GM12878 (cell line): ENCODE results near the gene MAP3K6. TPM values are rescaled to one million over a fixed set of nuclear protein-coding genes. Genes with fewer than 3 reads are reported as not detected.

Experiments
- ATAC-seq: fragments of 200-7000 bp; cut with Tn5 transposase; 3 replicates; pipeline ENCODE4 v1.9.1; 2020; ENCODE audit warnings: mild to moderate bottlenecking, moderate library complexity
- BruUV-seq: library from RNA; stranded (reverse); fragments of 400-500 nt; replicated peaks from 2 replicates; lab custom pipeline; 2021; lab: Mats Ljungman, UMichigan
- CTCF ChIA-PET: fragments of 300-600 bp; sonication (Branson Sonifier 250); formaldehyde crosslinking; extraction: SDS; loops from one replicate; lab custom pipeline; 2021; ENCODE audit warnings: inconsistent platforms; lab: Yijun Ruan, JAX
- POLR2A ChIA-PET: fragments of 350-600 bp; formaldehyde crosslinking; extraction: SDS; loops from one replicate; lab custom pipeline; 2021; ENCODE audit warnings: inconsistent platforms; lab: Charles Lee
- RAD21 ChIA-PET: fragments of 300-600 bp; sonication (Branson Sonifier 250); formaldehyde crosslinking; loops from one replicate; lab custom pipeline; 2023; ENCODE audit warnings: antibody characterized with exemption; ENCODE audit not compliant: unreplicated experiment; lab: Charles Lee
- SMC1A ChIA-PET: fragments of 300-600 bp; sonication (Branson Sonifier 250); formaldehyde crosslinking; loops from one replicate; lab custom pipeline; 2023; ENCODE audit not compliant: unreplicated experiment, uncharacterized antibody; lab: Charles Lee
- DNase-seq: peaks from one replicate; pipeline ENCODE4 v3.0.0-alpha.2; 2011; ENCODE audit warnings: low read depth, low spot score
- FAIRE-seq: peaks from 3 replicates; lab custom pipeline; 2011; peaks lifted over from hg19 to GRCh38; lab: Jason Lieb, UNC
- H2AFZ ChIP-seq: 2 replicates; pipeline ENCODE4 v1.6.0; 2011; ENCODE audit warnings: low read depth, low read length, control low read depth; ENCODE audit not compliant: control insufficient read depth
- H3K27ac ChIP-seq: 2 replicates; pipeline ENCODE4 v1.5.1; 2011; ENCODE audit warnings: control low read depth; ENCODE audit not compliant: control insufficient read depth, insufficient read depth
- H3K27me3 ChIP-seq, 2 experiments: replicated peaks in 1 of 2; 2 replicates each; pipeline versions ENCODE4 v1.6.0 to v1.6.1; 2011; ENCODE audit warnings: low read length in 1 of 2; ENCODE audit not compliant: control insufficient read depth in 2 of 2, insufficient read depth in 2 of 2
- H3K36me3 ChIP-seq, 2 experiments: 2 replicates each; pipeline ENCODE4 v1.5.1; 2011; ENCODE audit warnings: low read length in 1 of 2; ENCODE audit not compliant: control insufficient read depth in 2 of 2, insufficient read depth in 2 of 2
- H3K4me1 ChIP-seq: 2 replicates; pipeline ENCODE4 v1.6.1; 2011; ENCODE audit warnings: mild to moderate bottlenecking, low read length, moderate library complexity, mixed read lengths; ENCODE audit not compliant: control insufficient read depth, insufficient read depth
- H3K4me2 ChIP-seq: 2 replicates; pipeline ENCODE4 v1.6.0; 2011; ENCODE audit warnings: control low read depth; ENCODE audit not compliant: control insufficient read depth, insufficient read depth
- H3K4me3 ChIP-seq: fragments of 200-600 bp; sonication (generic); 2 replicates; pipeline ENCODE4 v1.5.1; 2016
- H3K79me2 ChIP-seq: 2 replicates; pipeline ENCODE4 v1.6.0; 2011; ENCODE audit warnings: low read length; ENCODE audit not compliant: control insufficient read depth, insufficient read depth
- H3K9ac ChIP-seq: 2 replicates; pipeline ENCODE4 v1.8.0; 2011; ENCODE audit warnings: low read length, control low read depth, mixed read lengths; ENCODE audit not compliant: control insufficient read depth, insufficient read depth
- H3K9me3 ChIP-seq: replicated peaks from 3 replicates; pipeline ENCODE4 v1.5.1; 2011; ENCODE audit warnings: mild to moderate bottlenecking, low read length; ENCODE audit not compliant: control insufficient read depth, insufficient read depth
- H4K20me1 ChIP-seq: 2 replicates; pipeline ENCODE4 v1.6.0; 2011; ENCODE audit not compliant: control insufficient read depth, insufficient read depth
- BHLHE40 ChIP-seq, 2 experiments: fragments of 450-650 bp in 1 of 2; IDR thresholded peaks; 2 replicates each; pipeline ENCODE4 v1.6.1; 2011 to 2017; ENCODE audit warnings: low read depth in 2 of 2, borderline replicate concordance in 1 of 2, improper control_type of control experiment in 1 of 2, low read length in 1 of 2, mild to moderate bottlenecking in 1 of 2
- ETV6 ChIP-seq, 2 experiments: fragments of 450-650 bp in 1 of 2; IDR thresholded peaks in 1 of 2; conservative IDR thresholded peaks in 1 of 2; 2 replicates each; pipeline ENCODE4 v1.6.1; 2014; ENCODE audit warnings: antibody characterized with exemption in 1 of 2, borderline replicate concordance in 1 of 2, low read depth in 1 of 2, mild to moderate bottlenecking in 1 of 2, moderate library complexity in 1 of 2
- EZH2 ChIP-seq: IDR thresholded peaks from 2 replicates; pipeline ENCODE4 v1.6.1; 2012; ENCODE audit warnings: low read depth, mild to moderate bottlenecking, control low read depth, inconsistent platforms, low read length, borderline replicate concordance; ENCODE audit not compliant: control insufficient read depth
- FOS ChIP-seq: IDR thresholded peaks from 3 replicates; pipeline ENCODE4 v1.6.1; 2011; ENCODE audit warnings: borderline replicate concordance; ENCODE audit not compliant: insufficient read length; ENCODE audit errors: extremely low read depth
- IRF4 ChIP-seq: IDR thresholded peaks from 2 replicates; pipeline ENCODE4 v1.6.1; 2011; ENCODE audit warnings: low read depth, low read length
- NFYB ChIP-seq: IDR thresholded peaks from 2 replicates; pipeline ENCODE4 v1.6.1; 2011; ENCODE audit warnings: low read depth, mild to moderate bottlenecking, low read length, improper control_type of control experiment, moderate library complexity; ENCODE audit not compliant: insufficient read depth
- PAX5 ChIP-seq: IDR thresholded peaks from 2 replicates; pipeline ENCODE4 v1.6.1; 2011; ENCODE audit warnings: low read depth, low read length, borderline replicate concordance
- SREBF1 ChIP-seq: IDR thresholded peaks from 2 replicates; pipeline ENCODE4 v1.6.1; 2012; ENCODE audit warnings: mild to moderate bottlenecking, low read length
- STAT3 ChIP-seq: IDR thresholded peaks from 2 replicates; pipeline ENCODE4 v1.6.1; 2011; ENCODE audit warnings: low read depth, low read length, improper control_type of control experiment
- TCF12 ChIP-seq: IDR thresholded peaks from 2 replicates; pipeline ENCODE4 v1.6.1; 2011; ENCODE audit warnings: low read depth, mild to moderate bottlenecking, low read length
- WRNIP1 ChIP-seq: IDR thresholded peaks from 2 replicates; pipeline ENCODE4 v1.6.1; 2011; ENCODE audit warnings: low read depth, low read length, improper control_type of control experiment, borderline replicate concordance
- ZNF274 ChIP-seq: IDR thresholded peaks from one replicate; pipeline ENCODE4 v1.8.0; 2011; ENCODE audit not compliant: insufficient read length, insufficient read depth
- WGBS: methylation state at CpG from one replicate; pipeline ENCODE4 v1.1.6; 2016; ENCODE audit warnings: low lambda C conversion rate; ENCODE audit not compliant: insufficient replicate concordance, insufficient coverage; ENCODE audit errors: missing lambda C conversion rate; 5-methylcytosine and 5-hydroxymethylcytosine counted together
- in situ Hi-C: fragments of 300-500 bp; cut with MboI; formaldehyde crosslinking; loops from 9 replicates; pipeline ENCODE4 v1.14.3; 2018; ENCODE audit warnings: mixed read lengths
- intact Hi-C: fragments of 100-400 bp; cut with micrococcal nuclease; formaldehyde crosslinking; loops from one replicate; pipeline ENCODE4 v1.14.2; 2022; ENCODE audit not compliant: unreplicated experiment
- polyA plus RNA-seq, 11 experiments: library from polyadenylated mRNA; depleted of rRNA in 4 of 11; unstranded in 6 of 11; stranded (reverse) in 5 of 11; fragments of >200 nt; fragmentation: Nextera tagmentation in 4 of 11; fragmentation: Illumina TruSeq in 1 of 11; extraction: Ambion mirVana in 4 of 11; extraction: Trizol in 1 of 11; gene quantifications; 1 replicate in 1 of 11; 2 replicates in 10 of 11; pipeline versions ENCODE4 v1.2.1 to v1.2.3, GENCODE V29; 2011 to 2016; ENCODE audit warnings: inconsistent platforms in 2 of 11, missing spikeins in 2 of 11, low read depth in 1 of 11
- total RNA-seq, 4 experiments: library from RNA; depleted of rRNA in 3 of 4; stranded (reverse); fragments of >200 nt in 3 of 4; fragmentation: Illumina TruSeq in 1 of 4; extraction: Trizol in 1 of 4; gene quantifications; 2 replicates each; pipeline versions ENCODE4 v1.2.1 to v1.2.3, GENCODE V29; 2013 to 2021
- TF ChIP-seq, protein P1 (sequence below): IDR thresholded peaks from 2 replicates; pipeline ENCODE4 v1.6.1; 2011; ENCODE audit warnings: low read depth, low read length, improper control_type of control experiment, borderline replicate concordance
- TF ChIP-seq, protein P2 (sequence below): fragments of 450-650 bp; formaldehyde crosslinking; IDR thresholded peaks from 2 replicates; pipeline ENCODE4 v1.5.0; 2022; ENCODE audit warnings: mild to moderate bottlenecking, missing genetic modification characterization
- TF ChIP-seq, protein P3 (sequence below): IDR thresholded peaks from 2 replicates; pipeline ENCODE4 v1.6.1; 2011; ENCODE audit warnings: borderline replicate concordance, low read depth, mild to moderate bottlenecking, moderate library complexity, mixed read lengths, low read length; ENCODE audit not compliant: insufficient read depth; ENCODE audit errors: extremely low read length
- TF ChIP-seq, protein P4 (sequence below): IDR thresholded peaks from 2 replicates; pipeline ENCODE4 v1.6.1; 2012; ENCODE audit warnings: low read depth, low read length, improper control_type of control experiment

MAP3K6 gene
- total and polyA plus RNA-seq, 10 of the 15 experiments (the other 5 are each of a cell fraction or from before 2014, with no cell fraction given), result 0.15 to 3.4 (median 1.2) TPM; not detected in 1

DNA sequence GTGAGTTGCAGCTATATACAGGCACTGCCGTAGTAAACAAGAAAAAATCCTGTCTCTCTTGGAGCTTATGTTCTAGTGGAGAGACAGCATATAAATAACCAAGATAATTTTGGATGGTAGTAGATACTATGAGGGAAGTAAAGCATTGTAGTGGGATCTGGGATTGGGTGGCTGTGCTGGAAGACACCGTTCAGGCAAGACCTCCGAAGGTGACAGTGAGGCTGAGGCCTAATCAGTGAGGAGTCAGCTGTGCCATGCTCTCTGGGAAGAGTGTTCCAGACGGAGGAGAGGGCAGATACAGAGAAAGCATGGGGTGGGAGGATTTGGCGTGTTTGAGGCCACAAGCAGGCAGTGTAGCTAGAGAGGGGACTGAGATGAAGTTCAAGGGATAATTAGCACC lies 38.8 kb downstream of the MAP3K6 start:
- ChIA-PET POLR2A (no interaction called here), SMC1A (interaction anchor here (1.5 kb wide), 1 partner anchor 175 kb away, joined by 3 read pairs; no protein-coding TSS in a partner anchor), RAD21 (no interaction called here), CTCF (interaction anchor here (0.8 to 0.9 kb wide), 3 partner anchors 26 to 67 kb away, joined by 3 read pairs; partner anchors contain the start of gene GPR3)
- Histone ChIP-seq H4K20me1 (no peaks in the 10 kb centered on the region; the same call in 1 of the 2 replicates), H3K79me2 (peaks cover 43% of the 10 kb centered on the region), H3K4me3 (no peak overlapping the region), H2AFZ (no peak overlapping the region), H3K36me3 (peaks cover 12 to 19% of the 10 kb centered on the region in 2 experiments), H3K4me2 (no peak overlapping the region), H3K9ac (no peak overlapping the region), H3K9me3 (no peaks in the 10 kb centered on the region), H3K27me3 (no peaks in the 10 kb centered on the region), H3K27ac (no peak overlapping the region), H3K4me1 (no peaks in the 10 kb centered on the region)
- DNase-seq (no peak), ATAC-seq (no peak), FAIRE-seq (no peak)
- WGBS, result 86% methylated on average over 5 of the region's 5 CpGs
- intact Hi-C loops (loop anchor here (10.0 kb wide), 1 partner anchor 337 kb away; no protein-coding TSS in a partner anchor), in situ Hi-C loops (no loop called here)
- no TSS peak for BruUV-seq
- TF ChIP-seq, protein P1, sequence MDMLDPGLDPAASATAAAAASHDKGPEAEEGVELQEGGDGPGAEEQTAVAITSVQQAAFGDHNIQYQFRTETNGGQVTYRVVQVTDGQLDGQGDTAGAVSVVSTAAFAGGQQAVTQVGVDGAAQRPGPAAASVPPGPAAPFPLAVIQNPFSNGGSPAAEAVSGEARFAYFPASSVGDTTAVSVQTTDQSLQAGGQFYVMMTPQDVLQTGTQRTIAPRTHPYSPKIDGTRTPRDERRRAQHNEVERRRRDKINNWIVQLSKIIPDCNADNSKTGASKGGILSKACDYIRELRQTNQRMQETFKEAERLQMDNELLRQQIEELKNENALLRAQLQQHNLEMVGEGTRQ, result no peak
- TF ChIP-seq FOS (no peak), NFYB (no peak), SREBF1 (no peak), PAX5 (no peak), BHLHE40 (IDR thresholded peaks at IDR 0.05; ENCODE audit: borderline replicate concordance in 1 of 2, low read depth in 2 of 2, low read length in 1 of 2) (no peak), TCF12 (no peak), EZH2 (no peak), STAT3 (no peak), WRNIP1 (no peak), ETV6 (conservative IDR thresholded peaks at IDR 0.05 in 1 of 2, IDR thresholded peaks at IDR 0.05 in 1 of 2; ENCODE audit: borderline replicate concordance in 1 of 2, low read depth in 1 of 2) (no peak), IRF4 (no peak), ZNF274 (no peak)
- TF ChIP-seq, protein P2, sequence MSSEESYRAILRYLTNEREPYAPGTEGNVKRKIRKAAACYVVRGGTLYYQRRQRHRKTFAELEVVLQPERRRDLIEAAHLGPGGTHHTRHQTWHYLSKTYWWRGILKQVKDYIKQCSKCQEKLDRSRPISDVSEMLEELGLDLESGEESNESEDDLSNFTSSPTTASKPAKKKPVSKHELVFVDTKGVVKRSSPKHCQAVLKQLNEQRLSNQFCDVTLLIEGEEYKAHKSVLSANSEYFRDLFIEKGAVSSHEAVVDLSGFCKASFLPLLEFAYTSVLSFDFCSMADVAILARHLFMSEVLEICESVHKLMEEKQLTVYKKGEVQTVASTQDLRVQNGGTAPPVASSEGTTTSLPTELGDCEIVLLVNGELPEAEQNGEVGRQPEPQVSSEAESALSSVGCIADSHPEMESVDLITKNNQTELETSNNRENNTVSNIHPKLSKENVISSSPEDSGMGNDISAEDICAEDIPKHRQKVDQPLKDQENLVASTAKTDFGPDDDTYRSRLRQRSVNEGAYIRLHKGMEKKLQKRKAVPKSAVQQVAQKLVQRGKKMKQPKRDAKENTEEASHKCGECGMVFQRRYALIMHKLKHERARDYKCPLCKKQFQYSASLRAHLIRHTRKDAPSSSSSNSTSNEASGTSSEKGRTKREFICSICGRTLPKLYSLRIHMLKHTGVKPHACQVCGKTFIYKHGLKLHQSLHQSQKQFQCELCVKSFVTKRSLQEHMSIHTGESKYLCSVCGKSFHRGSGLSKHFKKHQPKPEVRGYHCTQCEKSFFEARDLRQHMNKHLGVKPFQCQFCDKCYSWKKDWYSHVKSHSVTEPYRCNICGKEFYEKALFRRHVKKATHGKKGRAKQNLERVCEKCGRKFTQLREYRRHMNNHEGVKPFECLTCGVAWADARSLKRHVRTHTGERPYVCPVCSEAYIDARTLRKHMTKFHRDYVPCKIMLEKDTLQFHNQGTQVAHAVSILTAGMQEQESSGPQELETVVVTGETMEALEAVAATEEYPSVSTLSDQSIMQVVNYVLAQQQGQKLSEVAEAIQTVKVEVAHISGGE (CRISPR knock-in tag), result no peak
- TF ChIP-seq, protein P3, sequence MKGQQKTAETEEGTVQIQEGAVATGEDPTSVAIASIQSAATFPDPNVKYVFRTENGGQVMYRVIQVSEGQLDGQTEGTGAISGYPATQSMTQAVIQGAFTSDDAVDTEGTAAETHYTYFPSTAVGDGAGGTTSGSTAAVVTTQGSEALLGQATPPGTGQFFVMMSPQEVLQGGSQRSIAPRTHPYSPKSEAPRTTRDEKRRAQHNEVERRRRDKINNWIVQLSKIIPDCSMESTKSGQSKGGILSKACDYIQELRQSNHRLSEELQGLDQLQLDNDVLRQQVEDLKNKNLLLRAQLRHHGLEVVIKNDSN, result no peak
- TF ChIP-seq, protein P4, sequence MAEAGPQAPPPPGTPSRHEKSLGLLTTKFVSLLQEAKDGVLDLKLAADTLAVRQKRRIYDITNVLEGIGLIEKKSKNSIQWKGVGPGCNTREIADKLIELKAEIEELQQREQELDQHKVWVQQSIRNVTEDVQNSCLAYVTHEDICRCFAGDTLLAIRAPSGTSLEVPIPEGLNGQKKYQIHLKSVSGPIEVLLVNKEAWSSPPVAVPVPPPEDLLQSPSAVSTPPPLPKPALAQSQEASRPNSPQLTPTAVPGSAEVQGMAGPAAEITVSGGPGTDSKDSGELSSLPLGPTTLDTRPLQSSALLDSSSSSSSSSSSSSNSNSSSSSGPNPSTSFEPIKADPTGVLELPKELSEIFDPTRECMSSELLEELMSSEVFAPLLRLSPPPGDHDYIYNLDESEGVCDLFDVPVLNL, result no peak
